Measurements from ENCODE around the gene XYLT1. TPM values are rescaled to one million over a fixed set of nuclear protein-coding genes. Genes with fewer than 3 reads are reported as not detected.

Gene XYLT1
- total and polyA plus RNA-seq, 9 of the 15 experiments (the other 6 are each of a cell fraction or from before 2014, with no cell fraction given) = 0.03 to 0.09 (median 0.08) TPM; not detected in 6

DNA sequence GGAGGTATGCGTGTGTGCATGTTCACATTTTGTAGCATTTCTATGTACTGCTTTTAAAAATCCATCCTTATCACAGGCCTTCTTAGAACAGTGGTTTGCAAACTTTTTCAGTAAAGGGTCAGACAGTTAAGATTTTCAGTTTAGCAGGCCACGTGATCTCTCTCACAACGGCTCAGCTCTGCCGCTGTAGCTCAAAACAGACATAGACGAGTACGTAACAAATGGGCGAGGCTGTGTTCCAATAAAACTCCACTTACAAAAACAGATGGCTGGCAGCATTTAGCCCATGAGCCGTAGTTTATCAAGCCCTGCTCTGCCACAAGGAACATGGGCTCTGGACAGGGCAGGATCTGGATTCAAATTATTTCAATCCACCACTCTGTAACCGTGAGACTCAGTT is 141.8 kb downstream of the XYLT1 start:
- DNase-seq (ENCODE audit: extremely low read depth in 1 of 4, low spot score in 3 of 4) = no peak
- Histone ChIP-seq H3K4me1 (replicated peaks in 1 of 2; ENCODE audit: control insufficient read depth in 2 of 2, insufficient read depth in 2 of 2, low read length in 2 of 2) (no peaks in the 10 kb centered on the region; a peak in 1 of 5 replicates), H3K36me3 (ENCODE audit: control insufficient read depth, insufficient read depth, low read length) (no peaks in the 10 kb centered on the region), H3K9ac (ENCODE audit: insufficient read depth in 1 of 2, low read depth in 2 of 2, low read length in 2 of 2) (no peak overlapping the region), H2AFZ (ENCODE audit: low read depth, low read length) (no peak overlapping the region), H3K9me3 (replicated peaks; ENCODE audit: control insufficient read depth, insufficient read depth, low read depth, low read length) (no peaks in the 10 kb centered on the region), H3K27me3 (ENCODE audit: control insufficient read depth in 2 of 2, insufficient read depth in 2 of 2, low read length in 2 of 2) (peaks cover 10 to 31% of the 10 kb centered on the region in 2 experiments; a peak in 4 of 5 replicates), H4K20me1 (replicated peaks; ENCODE audit: control insufficient read depth, insufficient read depth, low read length) (no peaks in the 10 kb centered on the region), H3K27ac (ENCODE audit: extremely low read depth, low read depth, low read length) (no peak overlapping the region), H3K4me3 (no peak overlapping the region), H3K4me2 (ENCODE audit: insufficient read depth, low read length) (no peak overlapping the region), H3K9me1 (ENCODE audit: control insufficient read depth, insufficient read depth, low read length) (no peaks in the 10 kb centered on the region), H3K79me2 (ENCODE audit: control insufficient read depth, insufficient read depth, low read length) (no peaks in the 10 kb centered on the region)
- in situ Hi-C loops (cut with MboI) (no loop called here), intact Hi-C loops (cut with micrococcal nuclease) (no loop called here)
- ChIA-PET CTCF (ENCODE audit: low intra/inter-chr PET ratio) (no interaction called here), POLR2A (no interaction called here)
- no peak for ATAC-seq
- BruUV-seq (replicated peaks) = no TSS peak
- no peak for FAIRE-seq
- WGBS (ENCODE audit: insufficient coverage, low coverage, missing lambda C conversion rate) = 2% methylated on average over 9 of the region's 9 CpGs
- TF ChIP-seq ZNF57 (CRISPR knock-in tag; IDR thresholded peaks at IDR 0.05) = no peak
- no peak for TF ChIP-seq DPF2 (IDR thresholded peaks at IDR 0.05)
- TF ChIP-seq BRCA1 (IDR thresholded peaks at IDR 0.05) = no peak
- no peak for TF ChIP-seq BRCA1 (CRISPR knock-in tag; IDR thresholded peaks at IDR 0.05)
- TF ChIP-seq HMG20B (CRISPR knock-in tag; IDR thresholded peaks at IDR 0.05) = no peak
- TF ChIP-seq ZKSCAN1 (IDR thresholded peaks at IDR 0.05; ENCODE audit: low read depth, low read length) = no peak
- TF ChIP-seq CREBBP (IDR thresholded peaks at IDR 0.05; ENCODE audit: low read depth, low read length) = no peak
- TF ChIP-seq MAFG (tag; conservative IDR thresholded peaks at IDR 0.05) = no peak
- TF ChIP-seq, protein P1, sequence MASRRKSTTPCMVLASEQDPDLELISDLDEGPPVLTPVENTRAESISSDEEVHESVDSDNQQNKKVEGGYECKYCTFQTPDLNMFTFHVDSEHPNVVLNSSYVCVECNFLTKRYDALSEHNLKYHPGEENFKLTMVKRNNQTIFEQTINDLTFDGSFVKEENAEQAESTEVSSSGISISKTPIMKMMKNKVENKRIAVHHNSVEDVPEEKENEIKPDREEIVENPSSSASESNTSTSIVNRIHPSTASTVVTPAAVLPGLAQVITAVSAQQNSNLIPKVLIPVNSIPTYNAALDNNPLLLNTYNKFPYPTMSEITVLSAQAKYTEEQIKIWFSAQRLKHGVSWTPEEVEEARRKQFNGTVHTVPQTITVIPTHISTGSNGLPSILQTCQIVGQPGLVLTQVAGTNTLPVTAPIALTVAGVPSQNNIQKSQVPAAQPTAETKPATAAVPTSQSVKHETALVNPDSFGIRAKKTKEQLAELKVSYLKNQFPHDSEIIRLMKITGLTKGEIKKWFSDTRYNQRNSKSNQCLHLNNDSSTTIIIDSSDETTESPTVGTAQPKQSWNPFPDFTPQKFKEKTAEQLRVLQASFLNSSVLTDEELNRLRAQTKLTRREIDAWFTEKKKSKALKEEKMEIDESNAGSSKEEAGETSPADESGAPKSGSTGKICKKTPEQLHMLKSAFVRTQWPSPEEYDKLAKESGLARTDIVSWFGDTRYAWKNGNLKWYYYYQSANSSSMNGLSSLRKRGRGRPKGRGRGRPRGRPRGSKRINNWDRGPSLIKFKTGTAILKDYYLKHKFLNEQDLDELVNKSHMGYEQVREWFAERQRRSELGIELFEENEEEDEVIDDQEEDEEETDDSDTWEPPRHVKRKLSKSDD (conservative IDR thresholded peaks at IDR 0.05; ENCODE audit: low read length) = no peak
- TF ChIP-seq, protein P2, sequence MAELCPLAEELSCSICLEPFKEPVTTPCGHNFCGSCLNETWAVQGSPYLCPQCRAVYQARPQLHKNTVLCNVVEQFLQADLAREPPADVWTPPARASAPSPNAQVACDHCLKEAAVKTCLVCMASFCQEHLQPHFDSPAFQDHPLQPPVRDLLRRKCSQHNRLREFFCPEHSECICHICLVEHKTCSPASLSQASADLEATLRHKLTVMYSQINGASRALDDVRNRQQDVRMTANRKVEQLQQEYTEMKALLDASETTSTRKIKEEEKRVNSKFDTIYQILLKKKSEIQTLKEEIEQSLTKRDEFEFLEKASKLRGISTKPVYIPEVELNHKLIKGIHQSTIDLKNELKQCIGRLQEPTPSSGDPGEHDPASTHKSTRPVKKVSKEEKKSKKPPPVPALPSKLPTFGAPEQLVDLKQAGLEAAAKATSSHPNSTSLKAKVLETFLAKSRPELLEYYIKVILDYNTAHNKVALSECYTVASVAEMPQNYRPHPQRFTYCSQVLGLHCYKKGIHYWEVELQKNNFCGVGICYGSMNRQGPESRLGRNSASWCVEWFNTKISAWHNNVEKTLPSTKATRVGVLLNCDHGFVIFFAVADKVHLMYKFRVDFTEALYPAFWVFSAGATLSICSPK (IDR thresholded peaks at IDR 0.05; ENCODE audit: borderline replicate concordance) = no peak
- no peak for TF ChIP-seq MCM7 (IDR thresholded peaks at IDR 0.05)
- no peak for TF ChIP-seq ZNF551 (CRISPR knock-in tag; IDR thresholded peaks at IDR 0.05)
- no peak for TF ChIP-seq TAF1 (IDR thresholded peaks at IDR 0.05; ENCODE audit: control insufficient read depth, extremely low read depth, insufficient read depth, low read length, severe bottlenecking)
- TF ChIP-seq CREB1 (IDR thresholded peaks at IDR 0.05) = no peak
- TF ChIP-seq CREB1 (CRISPR knock-in tag; IDR thresholded peaks at IDR 0.05) = no peak
- TF ChIP-seq SMAD3 (CRISPR knock-in tag; conservative IDR thresholded peaks at IDR 0.05) = no peak
- TF ChIP-seq TSC22D4 (tag; IDR thresholded peaks at IDR 0.05) = no peak

All from K562 (cell line).